ENCODE results near the gene CCK. TPM values are rescaled to one million over a fixed set of nuclear protein-coding genes. Genes with fewer than 3 reads are reported as not detected.
A peak's percentile ranks its signal among the peaks of the same experiment; 100 is the strongest.

Gene CCK
- polyA plus RNA-seq, 1 donor (not counting 4 experiments of a cell fraction or from before 2014, with no cell fraction given), result 8.2 TPM

DNA sequence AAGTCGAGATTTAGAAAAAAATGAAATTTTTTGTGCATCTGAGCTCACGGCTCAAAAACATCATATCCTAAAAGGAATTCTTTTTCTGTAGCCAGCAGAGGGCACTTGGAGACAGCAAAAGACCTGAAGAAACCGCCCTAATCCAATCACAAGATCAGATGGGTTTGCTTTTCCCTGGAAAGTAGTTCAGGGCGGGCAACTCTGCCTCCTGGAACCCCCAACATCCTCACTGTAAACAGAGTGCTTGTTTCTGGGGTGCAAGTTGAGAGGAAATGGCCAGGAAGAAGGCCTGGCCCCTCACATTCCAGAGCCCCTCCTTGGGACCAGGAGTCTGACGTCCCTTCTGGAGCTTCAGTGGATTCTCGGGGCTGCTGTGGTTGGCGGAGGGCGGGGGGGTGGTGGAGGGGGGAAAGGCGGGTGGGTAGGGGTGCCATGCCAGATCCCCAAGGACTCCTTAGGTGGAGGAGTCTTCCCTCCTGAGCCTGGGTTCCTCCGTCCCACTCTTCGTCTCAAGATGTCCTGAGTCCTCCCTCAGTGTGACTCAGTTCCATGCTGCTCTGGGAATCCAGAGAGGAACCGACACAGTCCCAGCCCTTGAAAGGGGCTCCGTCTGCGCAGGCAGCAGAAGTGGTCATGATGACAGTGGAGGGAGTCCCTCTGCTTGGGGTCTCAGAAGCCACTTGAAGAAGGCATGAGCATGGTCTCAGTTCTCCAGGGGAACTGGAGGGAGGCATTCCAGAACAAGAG lies 35.9 kb downstream of the CCK start:
- Histone ChIP-seq H3K4me2 (ENCODE audit: control insufficient read depth, extremely low read depth, insufficient read depth, low read depth, low read length) (no peak overlapping the region), H3K9me1 (ENCODE audit: control insufficient read depth, extremely low read depth, insufficient read depth, low read length) (no peaks in the 10 kb centered on the region), H3K27me3 (ENCODE audit: control insufficient read depth, extremely low read depth, insufficient read depth, low read length) (peaks cover 6% of the 10 kb centered on the region), H4K20me1 (ENCODE audit: control insufficient read depth, extremely low read depth, insufficient read depth, low read length) (no peaks in the 10 kb centered on the region), H2AFZ (ENCODE audit: control insufficient read depth, low read length) (no peak overlapping the region), H3K4me3 (ENCODE audit: control insufficient read depth in 2 of 3, extremely low read depth in 1 of 3, insufficient read depth in 2 of 3, low read depth in 1 of 3, low read length in 3 of 3) (no peak overlapping the region), H3K9me3 (ENCODE audit: control insufficient read depth, low read depth, low read length) (peaks cover 3% of the 10 kb centered on the region), H3K27ac (ENCODE audit: control insufficient read depth, insufficient read depth, low read length) (no peak overlapping the region), H3K9ac (ENCODE audit: control insufficient read depth, extremely low read depth, insufficient read depth, low read length) (no peak overlapping the region), H3K79me2 (ENCODE audit: control insufficient read depth, insufficient read depth, low read length) (no peaks in the 10 kb centered on the region), H3K36me3 (ENCODE audit: control insufficient read depth in 2 of 2, extremely low read depth in 1 of 2, insufficient read depth in 2 of 2, low read length in 2 of 2) (peaks cover 1 to 2% of the 10 kb centered on the region in 2 experiments), H3K4me1 (ENCODE audit: control insufficient read depth, extremely low read depth, insufficient read depth, low read length) (no peaks in the 10 kb centered on the region)
- FAIRE-seq (peak; percentile 67), DNase-seq (ENCODE audit: low read depth, low spot score) (peak; percentile 21)
- TF ChIP-seq, protein P1, sequence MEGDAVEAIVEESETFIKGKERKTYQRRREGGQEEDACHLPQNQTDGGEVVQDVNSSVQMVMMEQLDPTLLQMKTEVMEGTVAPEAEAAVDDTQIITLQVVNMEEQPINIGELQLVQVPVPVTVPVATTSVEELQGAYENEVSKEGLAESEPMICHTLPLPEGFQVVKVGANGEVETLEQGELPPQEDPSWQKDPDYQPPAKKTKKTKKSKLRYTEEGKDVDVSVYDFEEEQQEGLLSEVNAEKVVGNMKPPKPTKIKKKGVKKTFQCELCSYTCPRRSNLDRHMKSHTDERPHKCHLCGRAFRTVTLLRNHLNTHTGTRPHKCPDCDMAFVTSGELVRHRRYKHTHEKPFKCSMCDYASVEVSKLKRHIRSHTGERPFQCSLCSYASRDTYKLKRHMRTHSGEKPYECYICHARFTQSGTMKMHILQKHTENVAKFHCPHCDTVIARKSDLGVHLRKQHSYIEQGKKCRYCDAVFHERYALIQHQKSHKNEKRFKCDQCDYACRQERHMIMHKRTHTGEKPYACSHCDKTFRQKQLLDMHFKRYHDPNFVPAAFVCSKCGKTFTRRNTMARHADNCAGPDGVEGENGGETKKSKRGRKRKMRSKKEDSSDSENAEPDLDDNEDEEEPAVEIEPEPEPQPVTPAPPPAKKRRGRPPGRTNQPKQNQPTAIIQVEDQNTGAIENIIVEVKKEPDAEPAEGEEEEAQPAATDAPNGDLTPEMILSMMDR (optimal IDR thresholded peaks at IDR 0.05 in 1 of 3, IDR thresholded peaks at IDR 0.05 in 1 of 3, conservative IDR thresholded peaks at IDR 0.05 in 1 of 3; ENCODE audit: extremely low read depth in 1 of 3, insufficient read depth in 2 of 3, low read length in 3 of 3), result peak; percentile 41 to 58 (median 52)
- TF ChIP-seq EZH2 (IDR thresholded peaks at IDR 0.05; ENCODE audit: low read length), result no peak
- dilution Hi-C loops (cut with MboI; ENCODE audit: extremely low pct_ligation_motif_present, low sequenced_read_pairs), result no loop called here

DNA sequence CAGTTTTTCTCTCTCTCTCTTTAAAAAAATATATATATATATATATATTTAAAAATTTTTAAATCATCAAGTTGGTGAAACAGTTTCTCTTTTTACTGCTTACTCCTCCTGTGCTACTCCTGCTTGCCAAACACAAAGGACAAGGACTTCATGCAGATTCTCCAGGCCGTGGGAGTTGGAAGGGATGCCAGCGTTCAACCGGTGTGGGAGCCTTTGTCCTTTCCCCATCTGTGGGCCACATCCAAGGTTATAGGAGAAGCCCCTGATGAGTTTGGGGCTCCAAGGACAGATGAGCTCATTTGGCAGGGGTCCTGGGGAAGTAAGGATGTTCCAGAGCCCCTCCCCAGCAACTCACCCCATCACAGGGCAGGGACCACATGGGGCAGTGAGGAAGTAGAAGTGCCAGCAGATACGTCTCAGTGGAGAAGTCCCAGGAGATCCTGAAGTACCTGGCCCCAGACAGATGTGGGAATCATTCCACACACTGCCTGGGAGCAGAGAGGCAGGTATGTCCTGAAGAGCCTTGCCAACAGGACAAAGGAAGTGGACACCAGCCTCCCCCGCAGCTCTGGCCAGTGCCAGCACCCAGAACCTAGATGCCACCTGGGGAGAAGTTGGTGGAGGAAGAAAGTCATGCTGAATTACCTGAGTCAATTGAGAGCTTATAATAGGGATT lies 36.6 kb downstream of the CCK start:
- no peaks in the 10 kb centered on the region for H3K4me1 ChIP-seq (ENCODE audit: control insufficient read depth, extremely low read depth, insufficient read depth, low read length)
- peaks cover 1% of the 10 kb centered on the region for H3K27me3 ChIP-seq (ENCODE audit: control insufficient read depth, extremely low read depth, insufficient read depth, low read length)
- no peak overlapping the region for H3K27ac ChIP-seq (ENCODE audit: control insufficient read depth, insufficient read depth, low read length)
- no peaks in the 10 kb centered on the region for H3K9me1 ChIP-seq (ENCODE audit: control insufficient read depth, extremely low read depth, insufficient read depth, low read length)
- dilution Hi-C loops (cut with MboI; ENCODE audit: extremely low pct_ligation_motif_present, low sequenced_read_pairs), result no loop called here
- H3K9me3 ChIP-seq (ENCODE audit: control insufficient read depth, low read depth, low read length), result no peaks in the 10 kb centered on the region
- H3K4me2 ChIP-seq (ENCODE audit: control insufficient read depth, extremely low read depth, insufficient read depth, low read depth, low read length), result no peak overlapping the region
- H3K79me2 ChIP-seq (ENCODE audit: control insufficient read depth, insufficient read depth, low read length), result no peaks in the 10 kb centered on the region
- H3K9ac ChIP-seq (ENCODE audit: control insufficient read depth, extremely low read depth, insufficient read depth, low read length), result no peak overlapping the region
- H2AFZ ChIP-seq (ENCODE audit: control insufficient read depth, low read length), result no peak overlapping the region
- TF ChIP-seq, protein P1 (optimal IDR thresholded peaks at IDR 0.05 in 1 of 3, IDR thresholded peaks at IDR 0.05 in 1 of 3, conservative IDR thresholded peaks at IDR 0.05 in 1 of 3; ENCODE audit: extremely low read depth in 1 of 3, insufficient read depth in 2 of 3, low read length in 3 of 3), result no peak
- no peak for TF ChIP-seq EZH2 (IDR thresholded peaks at IDR 0.05; ENCODE audit: low read length)
- no peaks in the 10 kb centered on the region for H4K20me1 ChIP-seq (ENCODE audit: control insufficient read depth, extremely low read depth, insufficient read depth, low read length)
- H3K36me3 ChIP-seq (ENCODE audit: control insufficient read depth in 2 of 2, extremely low read depth in 1 of 2, insufficient read depth in 2 of 2, low read length in 2 of 2), result peaks cover 3 to 5% of the 10 kb centered on the region in 2 experiments
- no peak overlapping the region for H3K4me3 ChIP-seq (ENCODE audit: control insufficient read depth in 2 of 3, extremely low read depth in 1 of 3, insufficient read depth in 2 of 3, low read depth in 1 of 3, low read length in 3 of 3)
- FAIRE-seq (no peak), DNase-seq (ENCODE audit: low read depth, low spot score) (no peak)
